GM12875 (cell line): ENCODE measurements around the gene AKAP1.

Source experiments
- H3K4me3 ChIP-seq: one replicate; pipeline ENCODE4 v1.5.1; 2011; ENCODE audit warnings: low read depth, low read length, control low read depth
- CTCF ChIP-seq: IDR thresholded peaks from 2 replicates; pipeline ENCODE4 v1.5.1; 2011; ENCODE audit warnings: low read depth, mild to moderate bottlenecking, control low read depth, inconsistent platforms, low read length, moderate library complexity, borderline replicate concordance; ENCODE audit not compliant: insufficient read depth

The AKAP1 gene

DNA sequence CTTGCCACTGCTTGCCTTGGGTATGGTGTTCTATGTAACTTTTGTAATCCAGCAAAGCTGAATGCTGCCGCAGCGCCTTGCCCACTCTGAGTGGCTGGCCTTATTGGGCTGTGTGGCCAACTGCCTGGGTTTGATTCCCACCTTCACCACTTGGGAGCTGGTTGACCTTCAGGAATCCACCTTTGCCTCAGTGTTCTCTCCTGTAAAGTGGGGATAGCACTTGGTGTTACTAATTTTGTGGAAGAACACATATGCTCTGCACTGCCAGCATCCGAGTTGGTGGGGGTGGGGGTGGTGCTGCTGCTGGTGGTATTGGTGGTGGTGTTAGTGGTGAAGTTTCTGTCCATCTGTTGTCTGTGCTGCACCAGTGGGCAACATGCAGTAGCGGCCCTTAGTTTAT is 32.8 kb downstream of the AKAP1 start:
- TF ChIP-seq CTCF = no peak
- H3K4me3 ChIP-seq = no peak overlapping the region

DNA sequence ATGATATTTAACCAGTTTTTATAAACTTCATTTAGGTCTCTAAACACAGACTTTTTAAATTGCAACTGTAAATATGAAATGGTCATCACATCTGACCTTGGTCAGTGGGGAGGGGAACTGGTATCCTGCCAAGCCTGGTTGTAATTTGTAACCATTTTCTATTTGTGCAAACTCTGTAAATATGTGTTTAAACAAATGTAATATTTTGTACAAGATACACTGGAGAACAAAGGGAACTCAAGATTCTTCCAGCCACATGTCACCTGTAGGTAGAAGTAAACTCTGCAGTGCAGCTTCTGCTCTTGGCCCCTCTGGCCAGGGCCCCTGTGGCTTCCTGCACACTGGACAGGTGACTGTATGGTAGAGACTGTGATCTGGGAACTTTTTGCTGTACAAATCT is 35.8 kb downstream of the AKAP1 start:
- H3K4me3 ChIP-seq = no peak overlapping the region
- TF ChIP-seq CTCF = no peak

DNA sequence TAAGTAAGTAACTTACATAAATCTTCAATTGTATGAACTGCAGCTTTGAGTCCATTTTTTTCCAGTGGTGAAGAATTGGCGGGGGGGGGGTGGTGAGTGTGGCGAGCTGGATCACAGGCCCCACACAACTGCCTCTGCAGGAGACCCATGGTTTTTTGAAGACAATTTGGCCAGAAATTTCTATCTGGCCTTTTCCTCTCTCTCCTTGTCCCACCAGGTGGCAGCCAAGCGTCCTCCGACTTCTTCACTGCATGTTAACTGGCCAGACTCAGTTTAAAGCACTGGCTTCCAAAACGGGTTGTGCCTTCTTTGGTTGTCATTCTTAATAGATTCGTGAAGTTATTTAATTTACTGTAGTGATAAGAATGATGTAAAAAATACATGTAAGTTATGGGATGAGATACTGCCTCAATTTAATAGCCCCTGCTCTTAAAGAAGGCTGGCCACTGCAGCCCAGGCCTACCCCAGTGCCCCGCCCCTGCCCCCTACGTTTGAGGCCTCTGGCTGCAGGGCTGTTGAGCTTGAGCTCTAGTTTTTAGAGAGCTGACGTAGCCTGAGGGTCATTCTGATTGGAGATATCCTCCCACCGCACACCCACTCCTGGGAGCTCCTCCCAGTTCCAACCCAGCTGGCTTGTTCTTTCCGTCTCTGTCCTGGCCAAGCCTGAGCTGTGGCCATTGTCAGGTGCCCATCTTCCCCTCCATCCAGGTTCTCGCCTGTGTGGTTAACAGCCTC is 36.4 kb downstream of the AKAP1 start:
- TF ChIP-seq CTCF = 0 out of 2 replicates have a peak, but pooled peaks have one; percentile 13
- H3K4me3 ChIP-seq = no peak overlapping the region

DNA sequence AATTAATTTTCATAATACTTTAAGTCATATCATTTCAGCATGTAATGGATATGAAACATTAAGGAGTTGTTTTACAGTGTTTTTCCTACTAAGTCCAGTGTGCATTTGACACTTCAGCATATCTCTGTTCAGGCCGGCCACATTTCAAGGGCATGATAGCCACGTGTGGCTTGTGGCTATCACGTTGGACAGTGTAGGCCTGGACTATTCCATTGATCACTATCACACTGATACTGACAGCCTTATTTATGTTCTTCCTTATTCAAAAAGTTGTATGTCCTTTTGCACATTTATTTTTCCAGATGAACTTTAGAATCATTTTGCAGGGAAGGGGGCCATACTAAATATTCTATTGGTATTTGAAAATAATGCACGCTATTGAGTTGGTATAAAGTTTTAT is 39.0 kb downstream of the AKAP1 start:
- no peak for TF ChIP-seq CTCF
- H3K4me3 ChIP-seq = no peak overlapping the region

- no peak overlapping the region for H3K4me3 ChIP-seq
- no peak for TF ChIP-seq CTCF
Observed at GRCh38 chr17:57125406-57125805, 40.4 kb downstream of the AKAP1 start.

- no peak for TF ChIP-seq CTCF
- no peak overlapping the region for H3K4me3 ChIP-seq
Observed at GRCh38 chr17:57125866-57126265, 40.8 kb downstream of the AKAP1 start.

GRCh38 chr17:57130708-57131461 is 45.8 kb downstream of the AKAP1 start:
- no peak overlapping the region for H3K4me3 ChIP-seq

More at GRCh38 chr17:57130708-57131461, 45.8 kb downstream of the AKAP1 start:
- peak; percentile 81 for TF ChIP-seq CTCF
